AG09309 (cell line): ENCODE data around the gene POLR3B.

Experiments
- DNase-seq: peaks from one replicate; pipeline ENCODE4 v3.0.0-alpha.2; 2010; ENCODE audit warnings: low read depth
- H3K4me3 ChIP-seq: 2 replicates; pipeline ENCODE4 v1.5.1; 2011; ENCODE audit warnings: mild to moderate bottlenecking, low read depth, low read length, moderate library complexity; ENCODE audit not compliant: control insufficient read depth
- TF ChIP-seq, protein P1 (sequence below): IDR thresholded peaks from 2 replicates; pipeline ENCODE4 v1.5.1; 2011; ENCODE audit warnings: mild to moderate bottlenecking, low read depth, low read length, inconsistent platforms; ENCODE audit not compliant: insufficient read depth, control insufficient read depth; ENCODE audit errors: missing control alignments

Gene POLR3B

DNA sequence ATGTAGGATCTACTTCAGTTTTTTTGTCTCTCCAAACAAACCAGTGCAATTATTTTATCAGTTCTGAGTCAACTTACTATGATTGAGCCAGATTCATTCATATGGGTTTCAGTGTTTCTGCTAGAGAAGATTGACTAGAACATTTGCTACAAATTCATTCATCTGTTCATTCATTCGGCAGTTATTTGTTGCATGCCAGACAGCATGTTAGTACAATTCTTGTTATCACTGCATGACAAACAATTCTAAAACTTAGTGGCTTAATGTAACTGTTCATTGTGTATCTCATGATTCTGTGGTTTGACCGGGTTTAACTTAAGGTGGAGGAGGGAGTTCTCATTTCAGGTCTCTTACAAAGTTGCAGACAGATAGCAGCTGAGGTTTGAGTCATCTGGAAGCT is 52.3 kb downstream of the POLR3B start:
- TF ChIP-seq, protein P1, sequence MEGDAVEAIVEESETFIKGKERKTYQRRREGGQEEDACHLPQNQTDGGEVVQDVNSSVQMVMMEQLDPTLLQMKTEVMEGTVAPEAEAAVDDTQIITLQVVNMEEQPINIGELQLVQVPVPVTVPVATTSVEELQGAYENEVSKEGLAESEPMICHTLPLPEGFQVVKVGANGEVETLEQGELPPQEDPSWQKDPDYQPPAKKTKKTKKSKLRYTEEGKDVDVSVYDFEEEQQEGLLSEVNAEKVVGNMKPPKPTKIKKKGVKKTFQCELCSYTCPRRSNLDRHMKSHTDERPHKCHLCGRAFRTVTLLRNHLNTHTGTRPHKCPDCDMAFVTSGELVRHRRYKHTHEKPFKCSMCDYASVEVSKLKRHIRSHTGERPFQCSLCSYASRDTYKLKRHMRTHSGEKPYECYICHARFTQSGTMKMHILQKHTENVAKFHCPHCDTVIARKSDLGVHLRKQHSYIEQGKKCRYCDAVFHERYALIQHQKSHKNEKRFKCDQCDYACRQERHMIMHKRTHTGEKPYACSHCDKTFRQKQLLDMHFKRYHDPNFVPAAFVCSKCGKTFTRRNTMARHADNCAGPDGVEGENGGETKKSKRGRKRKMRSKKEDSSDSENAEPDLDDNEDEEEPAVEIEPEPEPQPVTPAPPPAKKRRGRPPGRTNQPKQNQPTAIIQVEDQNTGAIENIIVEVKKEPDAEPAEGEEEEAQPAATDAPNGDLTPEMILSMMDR, result no peak
- H3K4me3 ChIP-seq, result no peak overlapping the region
- DNase-seq, result no peak

DNA sequence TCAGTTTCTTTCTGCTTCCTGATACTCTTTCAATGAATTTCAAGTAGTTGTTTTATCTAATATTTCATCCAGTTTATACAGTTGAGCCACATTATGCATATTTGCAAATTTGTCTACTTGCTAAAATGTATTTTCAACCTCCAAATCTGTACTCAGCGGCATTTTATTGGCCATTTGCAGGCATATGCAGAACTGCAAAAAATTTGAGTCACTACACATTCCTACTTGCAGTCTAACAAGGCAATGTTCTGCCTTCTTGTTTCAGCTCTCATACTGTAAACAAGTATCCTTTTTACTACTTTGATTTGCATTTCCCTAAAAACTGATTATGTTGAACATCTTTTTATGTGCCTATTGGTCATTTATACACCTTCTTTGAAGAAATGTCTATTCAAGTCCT is 55.0 kb downstream of the POLR3B start:
- TF ChIP-seq, protein P1, result no peak
- H3K4me3 ChIP-seq, result no peak overlapping the region
- DNase-seq, result no peak

DNA sequence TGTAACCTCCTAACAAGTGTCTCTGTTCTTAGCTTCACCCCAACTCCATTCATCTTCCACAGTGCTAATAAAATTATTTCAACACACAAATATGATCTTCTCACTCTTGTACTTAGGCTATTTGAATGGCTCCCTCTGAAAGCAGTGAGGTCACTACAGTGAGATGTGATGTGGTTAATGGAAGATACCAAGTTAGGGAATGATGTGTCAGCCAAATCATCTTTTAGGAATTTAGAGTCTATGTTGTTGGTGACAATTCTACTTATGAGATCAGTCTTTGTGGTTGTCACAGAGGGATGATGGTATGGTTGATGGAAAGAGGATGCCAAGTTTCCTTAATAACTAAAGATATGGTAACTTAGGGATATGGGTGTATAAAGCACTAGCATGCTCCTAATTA is 57.6 kb downstream of the POLR3B start:
- peak; percentile 33 for DNase-seq
- H3K4me3 ChIP-seq, result no peak overlapping the region

DNA sequence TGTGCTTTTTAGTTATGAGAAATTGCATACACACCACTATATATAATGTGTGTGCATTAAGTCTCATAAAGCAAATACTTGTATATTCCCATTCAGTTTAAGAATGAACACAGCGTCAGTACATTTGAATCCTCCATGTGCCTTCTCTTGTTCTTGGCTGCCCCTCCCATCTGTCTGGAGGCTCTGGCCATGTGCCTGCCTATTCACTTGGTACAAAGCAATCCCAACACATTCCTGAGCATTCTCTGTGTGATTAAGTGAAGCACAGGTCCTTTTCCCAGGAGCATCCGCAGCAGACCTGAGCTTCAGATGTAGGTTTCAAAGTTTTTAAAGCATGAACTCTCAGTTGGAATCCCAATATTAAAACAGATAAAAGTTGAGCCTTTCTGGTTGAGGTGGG is 58.7 kb downstream of the POLR3B start:
- no peak overlapping the region for H3K4me3 ChIP-seq
- no peak for DNase-seq
- TF ChIP-seq, protein P1, result no peak

More for the DNA sequence above, 57.6 kb downstream of the POLR3B start:
- TF ChIP-seq, protein P1, result no peak

DNA sequence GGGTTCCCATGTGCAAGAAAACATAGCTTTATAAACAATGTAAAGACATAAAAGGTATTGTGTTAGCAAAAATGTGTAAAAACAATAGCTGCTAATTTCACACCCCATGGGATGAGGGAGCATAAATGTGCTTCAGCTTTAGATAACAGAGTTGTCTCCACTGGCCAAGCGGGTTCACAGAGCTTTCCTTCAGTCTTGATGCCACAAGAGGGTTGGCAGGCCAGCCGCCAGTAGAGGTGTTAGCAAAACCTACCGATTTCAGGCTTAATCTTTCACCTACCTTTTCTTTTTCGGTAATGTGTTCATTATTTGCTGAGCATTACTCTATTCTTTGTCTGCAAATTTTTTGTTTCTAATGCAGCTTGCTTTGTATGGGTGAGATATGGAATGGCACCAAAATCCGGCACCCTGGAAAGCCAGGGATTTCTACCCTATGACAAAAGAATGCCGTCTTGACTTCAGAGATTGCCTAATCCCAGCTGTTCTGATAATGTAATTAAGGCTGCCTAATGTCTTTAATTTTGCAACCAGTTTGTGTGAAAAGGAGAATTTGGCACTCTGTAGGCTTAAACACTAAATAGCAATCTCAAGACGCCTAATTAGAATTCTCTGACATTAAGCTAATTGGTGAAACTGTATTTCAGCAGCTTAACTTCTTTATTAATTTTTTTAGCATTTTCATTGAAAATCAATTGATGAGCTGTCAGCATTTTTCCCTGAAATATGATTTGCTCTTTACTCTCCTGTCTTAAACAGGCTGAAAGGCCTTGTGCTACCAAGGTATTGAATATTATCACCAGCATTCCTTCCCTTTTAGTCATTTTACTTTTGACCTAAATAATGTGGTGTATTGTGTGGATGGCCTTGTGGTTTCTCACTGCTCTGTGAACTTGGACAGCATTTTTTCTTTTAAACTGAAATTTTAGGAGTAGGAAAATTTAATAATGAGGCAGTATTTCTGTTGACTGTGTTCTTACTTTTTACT is 60.7 kb downstream of the POLR3B start:
- peak; percentile 38 for DNase-seq
- H3K4me3 ChIP-seq, result no peak overlapping the region
- TF ChIP-seq, protein P1, result no peak

DNA sequence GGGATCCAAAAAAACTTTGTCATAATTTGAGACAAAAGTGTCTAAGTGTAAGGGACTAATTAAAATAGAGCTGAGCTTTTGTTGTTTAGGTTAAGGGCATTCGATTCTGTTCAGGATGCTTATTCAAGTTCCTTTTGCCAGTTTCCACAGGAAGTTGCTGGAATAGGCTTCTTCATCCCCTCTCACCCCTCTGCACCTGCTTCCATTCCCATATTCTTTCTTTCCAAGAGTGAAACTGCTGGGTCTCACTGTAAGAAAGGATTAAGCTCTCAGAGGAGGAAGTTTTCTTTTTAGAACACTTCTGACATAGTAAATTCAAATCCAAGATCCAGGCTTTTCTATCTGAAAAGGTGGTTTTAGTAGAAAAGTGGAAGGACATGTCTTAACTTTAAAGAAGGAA is 61.4 kb downstream of the POLR3B start:
- TF ChIP-seq, protein P1, result no peak
- H3K4me3 ChIP-seq, result no peak overlapping the region
- DNase-seq, result no peak

DNA sequence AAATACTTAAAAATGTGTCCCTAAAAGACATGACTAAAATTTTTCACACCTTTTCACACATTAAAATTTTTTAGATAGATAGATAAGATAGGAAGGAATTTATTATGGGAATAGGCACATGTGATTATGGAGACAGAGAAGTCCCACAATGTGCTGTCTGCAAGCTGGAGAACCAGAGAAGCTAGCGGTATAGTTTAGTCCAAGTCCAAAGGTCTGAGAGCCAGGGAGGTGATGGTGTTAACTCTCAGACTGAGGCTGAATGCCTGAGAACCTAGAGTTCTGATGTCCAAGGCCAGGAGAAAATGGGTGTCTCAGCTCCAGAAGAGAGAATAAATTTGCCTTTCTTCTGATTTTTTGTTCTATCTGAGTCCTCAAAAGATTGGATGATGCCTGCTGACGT is 65.7 kb downstream of the POLR3B start:
- TF ChIP-seq, protein P1, result no peak
- no peak for DNase-seq
- no peak overlapping the region for H3K4me3 ChIP-seq
